Activated naive CD4-positive, alpha-beta T cell treated with anti-CD3 and anti-CD28 coated beads, Interleukin-2, amount 50 U/mL, for 72 hours (primary cell): ENCODE data around the gene BCL7A. TPM values are rescaled to one million over a fixed set of nuclear protein-coding genes. Genes with fewer than 3 reads are reported as not detected.

Experiments
- ATAC-seq, 2 donors: fragments of 150-1000 bp; cut with Tn5 transposase; 2 replicates each; pipeline ENCODE4 v1.10.0; 2021; ENCODE audit warnings: mild to moderate bottlenecking in 2 of 2, moderate library complexity in 2 of 2
- DNase-seq, 2 donors: peaks; one replicate each; pipeline ENCODE4 v3.0.0; 2021 to 2022; ENCODE audit warnings: low spot score in 2 of 2
- H3K27ac Mint-ChIP-seq, 2 donors: one replicate each; pipeline ENCODE4 v1.8.0; 2022; ENCODE audit warnings: mild to moderate bottlenecking in 2 of 2, mixed read lengths in 2 of 2
- H3K36me3 Mint-ChIP-seq, 2 donors: one replicate each; pipeline ENCODE4 v1.8.0; 2022; ENCODE audit warnings: mixed read lengths in 2 of 2
- H3K9me3 Mint-ChIP-seq, 2 donors: one replicate each; pipeline ENCODE4 v1.8.0; 2022; ENCODE audit warnings: mixed read lengths in 2 of 2
- total RNA-seq, 2 donors: library from RNA; stranded (reverse); gene quantifications; one replicate each; pipeline ENCODE4 v1.2.3, GENCODE V29; 2022

Gene BCL7A
- total RNA-seq, 2 donors from 2014 or later = 3.3 to 5.8 TPM

DNA sequence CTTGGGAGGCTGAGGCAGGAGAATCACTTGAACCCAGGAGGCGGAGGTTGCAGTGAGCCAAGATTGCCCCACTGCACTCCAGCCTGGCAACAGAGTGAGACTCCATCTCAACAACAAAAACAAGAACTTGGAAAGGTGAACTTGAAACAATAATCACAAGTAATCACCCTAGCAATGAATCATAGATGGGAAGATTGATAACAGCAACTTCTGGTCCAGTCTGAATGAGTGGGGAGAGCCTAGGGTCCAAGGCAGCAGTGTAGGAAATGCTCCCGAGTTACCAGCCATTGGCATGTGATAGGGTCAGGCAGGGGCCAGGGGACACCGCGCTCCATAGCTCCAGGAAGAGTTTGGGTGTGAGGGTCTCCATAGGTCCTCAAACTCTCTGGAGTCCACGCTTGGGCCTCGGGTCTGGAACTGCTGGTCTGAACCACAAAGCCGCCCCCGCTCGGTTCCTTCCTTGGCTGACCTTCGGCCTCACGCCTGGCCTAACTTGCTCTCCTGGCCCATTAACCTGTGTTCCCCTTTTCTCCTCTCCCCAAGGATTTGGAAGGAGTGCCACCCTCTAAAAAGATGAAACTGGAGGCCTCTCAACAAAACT lies 37.0 kb downstream of the BCL7A start:
- no peak for ATAC-seq
- no peak for DNase-seq
- Mint-ChIP-seq H3K36me3 (no peaks in the 10 kb centered on the region), H3K9me3 (no peaks in the 10 kb centered on the region), H3K27ac (peak overlapping the region in 1 of 2 donors; percentile 10)

DNA sequence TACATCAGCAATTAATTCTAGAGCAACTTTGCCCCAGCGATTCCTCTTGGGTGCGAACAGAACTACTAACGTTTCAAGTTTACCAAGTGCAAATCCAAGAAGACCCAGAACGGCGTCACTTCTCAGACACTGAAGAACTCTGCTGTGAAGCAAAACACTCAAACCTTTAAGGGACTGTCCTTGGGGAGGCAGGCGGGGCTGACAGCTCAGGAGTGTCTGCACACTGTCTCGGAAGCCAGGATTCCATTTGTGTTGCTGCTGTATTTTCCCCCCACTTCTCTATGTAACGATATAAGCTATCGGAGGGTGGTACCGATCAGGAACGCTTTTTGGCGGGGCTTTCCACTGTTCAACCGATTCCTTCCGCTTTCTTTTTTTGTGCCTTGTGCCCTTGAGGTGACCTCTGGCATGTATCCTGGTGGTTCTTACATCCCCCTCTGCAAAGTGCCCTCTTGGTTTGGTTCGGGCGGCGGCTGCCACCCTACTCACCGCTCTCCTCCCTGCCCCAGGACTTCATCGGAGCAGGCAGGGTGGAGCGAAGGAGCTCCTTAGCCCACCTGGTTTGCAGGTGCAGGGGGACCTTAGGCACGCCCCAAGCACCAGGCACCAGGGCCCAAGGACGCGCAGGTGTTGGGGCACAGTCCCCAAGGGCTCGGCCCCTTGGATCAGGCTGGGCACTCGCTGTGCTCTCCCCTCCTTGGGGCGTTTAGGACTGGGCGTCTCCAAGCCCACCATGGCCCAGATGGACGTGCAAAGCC lies 37.7 kb downstream of the BCL7A start:
- ATAC-seq = no peak
- Mint-ChIP-seq H3K36me3 (no peaks in the 10 kb centered on the region), H3K9me3 (no peaks in the 10 kb centered on the region), H3K27ac (no peak overlapping the region)
- DNase-seq = no peak

DNA sequence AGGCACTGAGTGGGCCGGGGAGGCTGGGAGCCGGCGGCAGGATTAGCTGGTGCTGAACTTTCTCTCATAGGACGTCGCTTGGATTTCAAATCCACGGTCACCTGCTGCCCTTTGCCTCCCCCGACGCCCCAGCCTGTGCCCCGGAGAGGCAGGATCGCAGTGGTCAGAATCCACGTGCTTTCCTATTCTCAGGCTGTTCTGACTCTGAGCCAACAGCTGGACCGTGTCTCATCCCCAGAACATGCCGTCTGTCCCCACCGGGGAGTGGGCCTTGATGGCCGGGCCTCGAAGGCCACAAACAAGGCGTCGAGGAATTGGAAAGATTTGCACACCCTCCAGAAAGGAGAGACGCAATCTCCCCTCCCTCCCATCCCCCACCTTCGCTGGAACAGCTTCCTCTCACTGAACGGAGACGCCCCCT lies 38.4 kb downstream of the BCL7A start:
- no peak overlapping the region for H3K27ac Mint-ChIP-seq
- ATAC-seq (no peak), DNase-seq (no peak)
- H3K36me3 Mint-ChIP-seq = no peaks in the 10 kb centered on the region
- H3K9me3 Mint-ChIP-seq = no peaks in the 10 kb centered on the region

DNA sequence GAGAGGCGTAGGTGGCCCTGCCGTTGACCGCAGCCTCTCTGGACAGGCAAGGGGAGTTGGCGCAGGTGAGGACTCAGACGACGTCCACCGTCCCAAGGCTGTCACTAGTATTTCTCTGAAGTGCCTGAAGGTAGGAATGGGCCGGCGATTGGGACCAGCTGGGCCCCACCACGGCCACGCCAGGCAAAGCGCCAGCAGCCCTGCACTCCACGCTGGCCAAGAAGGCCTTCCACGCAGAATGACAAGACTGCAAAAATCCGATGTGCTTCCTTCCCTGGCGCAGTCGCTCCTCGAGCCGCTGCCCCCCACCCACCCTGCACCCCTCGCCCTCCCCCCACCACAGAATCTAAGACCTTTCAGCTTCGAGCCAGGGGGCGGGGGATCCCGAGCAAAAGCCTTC lies 39.6 kb downstream of the BCL7A start:
- H3K9me3 Mint-ChIP-seq = no peaks in the 10 kb centered on the region
- ATAC-seq = no peak
- no peaks in the 10 kb centered on the region for H3K36me3 Mint-ChIP-seq
- no peak for DNase-seq
- no peak overlapping the region for H3K27ac Mint-ChIP-seq

DNA sequence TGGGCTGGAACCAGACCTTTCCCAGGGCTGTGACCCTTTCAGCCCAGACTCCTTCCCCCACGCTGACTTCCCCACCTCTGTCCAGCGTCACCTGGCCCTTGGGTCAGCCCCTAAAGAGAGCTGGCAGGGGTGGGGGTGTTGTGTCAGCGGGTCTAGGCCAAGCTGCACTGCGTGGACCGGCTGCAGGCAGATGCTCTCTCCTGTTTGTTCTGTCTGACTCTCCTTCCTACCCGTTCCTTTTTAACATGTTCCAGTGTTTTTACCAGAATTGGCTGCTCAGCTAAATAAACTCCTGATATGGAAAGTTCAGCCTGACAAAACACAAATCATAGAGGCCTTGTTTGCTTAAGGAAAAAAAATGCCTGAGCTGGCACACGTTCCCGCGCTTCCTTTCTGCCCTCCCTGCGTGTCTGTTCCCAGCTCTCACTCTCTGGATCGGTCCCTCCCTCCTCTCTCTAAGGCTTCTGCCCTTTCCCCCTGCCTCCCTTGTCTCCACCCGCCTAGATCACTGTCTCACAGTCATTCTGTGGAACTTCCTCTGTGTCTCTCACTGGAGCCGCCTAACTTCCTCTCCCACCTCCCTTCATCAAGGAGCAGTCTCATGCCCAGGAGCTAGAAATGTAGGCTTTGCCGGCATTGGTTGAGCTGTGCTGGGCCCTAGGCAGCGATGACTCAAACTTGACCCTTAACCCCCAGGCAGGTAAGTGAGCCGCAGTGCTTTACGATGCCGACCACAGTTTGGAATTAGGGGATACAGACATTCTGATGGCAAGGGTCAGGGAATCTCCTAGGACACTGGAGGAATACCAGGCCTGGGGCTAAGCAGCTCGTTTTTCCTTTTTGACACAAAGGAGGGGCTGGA lies 41.4 kb downstream of the BCL7A start:
- Mint-ChIP-seq H3K9me3 (no peaks in the 10 kb centered on the region), H3K36me3 (no peaks in the 10 kb centered on the region), H3K27ac (peak overlapping the region; percentile 17 to 22)
- ATAC-seq = no peak
- no peak for DNase-seq

DNA sequence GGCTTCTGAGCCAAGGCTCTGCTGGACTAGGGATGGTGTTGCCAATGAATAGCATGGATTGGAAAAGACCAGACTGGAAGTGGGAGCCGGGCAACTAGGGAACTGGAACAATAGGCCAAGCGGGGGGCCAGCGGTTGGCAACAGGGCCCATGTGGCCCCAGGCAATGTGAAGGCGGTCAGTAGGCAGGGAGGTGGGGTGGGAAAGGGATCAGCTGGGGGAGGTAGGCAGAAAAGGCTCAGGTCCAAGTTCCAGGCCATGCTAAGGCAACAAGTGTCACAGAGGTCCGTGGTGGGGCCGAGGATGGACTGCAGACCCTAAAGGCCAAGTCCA lies 42.0 kb downstream of the BCL7A start:
- ATAC-seq (no peak), DNase-seq (no peak)
- Mint-ChIP-seq H3K9me3 (no peaks in the 10 kb centered on the region), H3K36me3 (no peaks in the 10 kb centered on the region), H3K27ac (no peak overlapping the region)

DNA sequence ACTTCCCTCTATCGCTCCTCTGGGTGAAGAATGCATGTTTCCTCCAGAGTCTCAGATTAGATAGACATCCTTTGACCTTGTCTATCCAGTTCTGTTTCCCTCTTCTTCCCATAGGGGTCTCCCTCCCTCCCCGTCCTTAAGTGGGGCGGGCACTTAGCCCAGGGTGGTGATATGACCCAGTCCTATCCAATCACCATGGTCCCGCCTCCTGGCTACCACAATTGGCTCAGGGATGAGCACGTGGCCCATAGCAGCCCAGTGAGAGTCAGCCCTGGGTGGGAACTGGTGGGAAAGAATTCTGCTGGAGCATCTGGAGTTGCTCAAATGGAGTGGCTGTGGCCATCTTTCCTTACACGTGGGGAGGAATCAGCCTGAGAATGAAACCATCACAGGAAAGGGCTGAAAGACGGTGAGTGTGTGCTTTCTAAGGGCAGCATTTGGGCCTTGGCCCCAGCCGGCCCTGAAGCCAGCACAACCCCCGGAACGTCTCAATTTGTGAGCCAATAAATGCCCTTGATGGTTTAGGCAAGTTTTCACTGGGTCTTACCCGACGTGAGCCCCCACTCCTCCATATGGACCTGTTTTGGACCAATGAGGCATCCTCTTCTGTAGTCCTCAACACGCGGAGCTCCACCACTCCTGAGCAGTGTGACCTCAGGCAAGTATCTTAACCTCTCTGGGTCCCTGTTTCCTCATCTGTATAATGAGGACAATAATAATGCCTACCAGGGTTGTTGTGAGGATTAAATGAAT lies 42.5 kb downstream of the BCL7A start:
- DNase-seq (peak in 1 of 2 donors; percentile 35), ATAC-seq (peak; percentile 79 to 85)
- Mint-ChIP-seq H3K36me3 (no peaks in the 10 kb centered on the region), H3K9me3 (no peaks in the 10 kb centered on the region), H3K27ac (no peak overlapping the region)

DNA sequence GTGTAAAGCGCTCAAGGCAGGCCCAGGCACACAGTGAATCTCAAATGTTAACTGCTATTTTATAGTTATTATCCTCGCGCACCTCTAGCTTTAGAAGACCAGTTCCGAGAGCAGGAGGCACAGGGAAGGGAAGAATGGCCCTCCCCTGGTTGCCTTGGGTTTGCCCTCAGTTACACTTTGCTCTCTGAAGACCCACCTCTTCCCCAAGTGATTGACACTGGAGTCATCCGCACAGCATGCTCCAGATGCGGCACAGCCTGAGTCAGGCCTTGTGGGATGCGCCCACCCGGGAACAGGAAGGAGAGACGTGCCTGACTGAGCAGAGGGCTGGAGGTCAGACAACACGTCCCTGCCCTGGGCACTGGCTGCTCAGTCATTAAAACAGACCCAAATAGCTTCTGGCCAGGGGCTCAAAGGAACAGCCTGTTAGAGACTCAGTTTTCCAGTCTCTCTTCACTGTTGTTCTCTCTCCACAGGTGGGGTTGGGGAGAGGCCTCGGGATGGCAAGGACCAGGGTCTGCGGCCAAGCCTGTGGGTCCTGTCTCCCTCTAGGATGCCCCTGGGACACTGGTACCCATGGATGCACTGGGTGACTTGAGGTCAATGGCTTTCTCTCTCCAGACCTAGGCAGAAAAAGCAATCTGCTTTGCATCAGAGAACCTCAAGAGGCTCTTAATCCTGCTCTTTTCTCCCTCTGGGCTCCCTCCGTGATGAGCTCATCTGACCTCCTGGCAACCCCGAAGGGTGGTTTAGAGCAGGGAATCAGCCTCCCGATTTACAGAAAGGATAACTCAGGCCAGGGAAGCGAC lies 43.3 kb downstream of the BCL7A start:
- Mint-ChIP-seq H3K36me3 (no peaks in the 10 kb centered on the region), H3K9me3 (no peaks in the 10 kb centered on the region), H3K27ac (no peak overlapping the region)
- DNase-seq = no peak
- no peak for ATAC-seq

DNA sequence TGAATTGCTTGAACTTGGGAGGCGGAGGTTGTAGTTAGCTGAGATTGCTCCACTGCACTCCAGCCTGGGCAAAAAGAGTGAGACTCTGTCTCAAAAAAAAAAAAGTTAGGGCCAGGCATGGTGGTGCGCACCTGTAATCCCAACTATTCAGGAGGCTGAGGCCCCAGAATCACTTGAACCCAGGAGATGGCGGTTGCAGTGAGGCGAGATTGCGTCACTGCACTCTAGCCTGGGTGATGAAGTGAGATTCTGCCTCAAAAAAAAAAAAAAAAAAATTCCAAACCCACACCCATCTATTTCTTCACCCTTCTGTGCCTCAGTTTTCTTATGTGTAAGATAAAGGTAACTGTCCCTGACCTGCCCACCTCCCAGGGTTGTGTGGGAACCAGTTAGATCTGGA lies 45.9 kb downstream of the BCL7A start:
- DNase-seq (no peak), ATAC-seq (peak in 1 of 2 donors; percentile 28)
- Mint-ChIP-seq H3K9me3 (no peaks in the 10 kb centered on the region), H3K27ac (peak overlapping the region in 1 of 2 donors; percentile 76), H3K36me3 (no peaks in the 10 kb centered on the region)

DNA sequence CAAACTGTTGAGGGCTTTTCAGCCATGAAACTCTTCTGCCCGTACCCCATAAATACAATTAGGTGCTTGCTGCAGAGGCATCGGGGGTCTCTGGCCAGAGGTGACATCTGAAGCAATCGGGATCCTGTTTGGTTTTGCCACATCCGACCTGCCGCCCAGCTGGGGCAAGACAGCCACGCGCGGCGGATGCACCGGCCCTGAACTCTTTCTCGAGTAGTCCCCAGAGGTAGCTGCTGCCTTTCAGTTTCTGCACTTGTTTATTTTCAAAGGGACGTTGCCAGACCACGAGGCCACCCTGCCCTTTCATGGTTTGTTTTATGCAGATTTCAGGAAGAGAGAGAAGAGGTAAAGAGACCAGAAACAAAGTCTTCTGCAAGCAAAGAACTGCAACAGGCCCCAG lies 46.3 kb downstream of the BCL7A start:
- DNase-seq (peak in 1 of 2 donors; percentile 40), ATAC-seq (peak; percentile 58 to 59)
- no peaks in the 10 kb centered on the region for H3K36me3 Mint-ChIP-seq
- no peaks in the 10 kb centered on the region for H3K9me3 Mint-ChIP-seq
- peak overlapping the region in 1 of 2 donors; percentile 76 for H3K27ac Mint-ChIP-seq

DNA sequence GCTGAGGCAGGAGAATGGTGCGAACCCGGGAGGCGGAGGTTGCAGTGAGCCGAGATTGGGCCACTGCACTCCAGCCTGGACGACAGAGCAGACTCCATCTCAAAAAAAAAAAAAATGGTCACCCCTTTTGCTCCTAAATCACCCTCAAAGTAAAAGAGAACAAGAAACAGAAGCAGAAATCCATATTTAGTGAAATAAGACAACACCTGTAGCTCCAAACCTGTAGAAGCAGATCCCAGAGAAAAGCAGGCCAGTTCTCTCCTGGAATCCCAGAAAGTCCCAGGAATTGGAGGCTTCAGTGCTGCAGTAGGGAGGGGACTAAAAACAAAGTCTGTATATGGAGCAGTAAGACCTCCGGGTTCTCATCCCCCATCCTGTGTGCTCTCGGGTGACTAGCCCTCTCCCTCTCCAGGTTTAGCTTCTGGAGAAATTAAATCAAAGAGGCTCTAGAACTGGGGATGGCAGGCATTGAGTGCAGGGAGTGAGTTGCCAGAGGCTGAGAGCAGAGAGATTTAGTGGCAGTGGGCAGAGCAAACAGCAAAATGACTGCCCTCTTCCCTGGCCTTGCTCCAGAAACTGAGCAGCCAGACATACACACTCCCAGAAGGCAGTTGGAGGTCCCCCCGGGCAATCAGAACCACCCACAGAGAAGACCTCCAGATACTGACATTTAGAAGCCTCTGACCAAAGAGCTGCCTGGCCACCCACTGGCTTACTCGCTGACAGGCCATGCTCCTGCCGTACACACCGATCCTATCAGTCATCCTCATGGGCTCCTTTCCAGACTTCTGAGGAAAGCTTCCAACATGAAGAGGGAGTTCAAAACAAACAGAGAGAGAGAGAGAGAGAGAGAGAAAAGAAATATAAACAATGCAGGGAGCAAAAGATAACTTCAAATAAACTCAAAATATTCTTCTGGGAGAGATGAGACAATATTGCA lies 50.6 kb downstream of the BCL7A start:
- ATAC-seq (no peak), DNase-seq (no peak)
- no peak overlapping the region for H3K27ac Mint-ChIP-seq
- no peaks in the 10 kb centered on the region for H3K9me3 Mint-ChIP-seq
- no peaks in the 10 kb centered on the region for H3K36me3 Mint-ChIP-seq

DNA sequence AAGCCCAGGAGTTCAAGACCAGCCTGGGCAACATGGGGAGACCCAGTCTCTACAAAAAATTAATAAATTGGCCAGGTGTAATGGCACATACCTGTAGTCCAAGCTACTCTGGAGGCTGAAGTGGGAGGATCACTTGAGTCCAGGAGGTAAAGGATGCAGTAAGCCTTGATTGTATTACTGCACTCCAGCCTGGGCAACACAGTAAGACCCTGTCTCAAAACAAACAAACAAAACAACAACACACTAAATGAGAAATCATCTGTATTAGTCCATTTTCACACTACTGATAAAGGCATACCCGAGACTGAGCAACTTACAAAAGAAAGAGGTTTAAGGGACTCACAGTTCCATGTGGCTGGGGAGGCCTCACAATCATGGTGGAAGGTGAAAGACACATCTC lies 52.1 kb downstream of the BCL7A start:
- Mint-ChIP-seq H3K36me3 (no peaks in the 10 kb centered on the region), H3K9me3 (no peaks in the 10 kb centered on the region), H3K27ac (no peak overlapping the region)
- ATAC-seq = no peak
- DNase-seq = no peak

DNA sequence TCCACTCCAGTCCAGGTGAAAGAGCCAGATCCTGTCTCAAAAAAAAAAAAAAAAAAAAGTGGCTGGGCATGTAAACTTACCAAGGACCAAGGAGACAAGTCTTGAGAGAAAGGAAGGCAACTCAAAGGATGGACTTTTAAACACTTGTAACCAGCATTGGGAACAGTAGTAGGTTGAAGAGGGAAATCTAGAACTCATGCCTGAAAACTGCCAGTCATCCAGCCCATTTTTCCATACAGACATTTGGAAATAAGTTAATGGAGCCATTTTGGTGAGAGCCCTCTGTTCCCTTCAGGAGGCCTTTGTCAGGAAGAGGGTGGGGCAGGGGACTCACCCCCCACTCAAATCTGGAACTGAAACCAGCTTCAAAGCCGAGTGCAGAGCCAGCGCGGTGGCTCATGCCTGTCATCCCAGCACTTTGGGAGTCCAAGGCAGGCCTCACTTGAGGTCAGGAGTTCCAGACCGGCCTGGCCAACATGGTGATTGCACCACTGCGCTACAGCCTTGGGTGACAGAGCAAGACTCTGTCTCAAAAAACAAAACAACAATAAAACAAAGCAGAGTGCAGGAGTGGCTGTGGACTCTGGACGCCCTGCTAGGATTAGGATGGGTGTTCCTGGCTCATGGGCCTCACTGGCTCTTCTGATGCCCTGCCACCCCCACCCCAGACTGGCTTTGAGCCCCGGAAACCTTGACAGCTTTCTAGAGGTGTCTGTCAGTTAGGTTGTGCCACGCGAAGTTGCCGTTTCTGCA lies 55.2 kb downstream of the BCL7A start:
- H3K27ac Mint-ChIP-seq = no peak overlapping the region
- ATAC-seq (no peak), DNase-seq (peak in 1 of 2 donors; percentile 65)
- peaks cover 12 to 15% of the 10 kb centered on the region in 2 donors for H3K36me3 Mint-ChIP-seq
- no peaks in the 10 kb centered on the region for H3K9me3 Mint-ChIP-seq

DNA sequence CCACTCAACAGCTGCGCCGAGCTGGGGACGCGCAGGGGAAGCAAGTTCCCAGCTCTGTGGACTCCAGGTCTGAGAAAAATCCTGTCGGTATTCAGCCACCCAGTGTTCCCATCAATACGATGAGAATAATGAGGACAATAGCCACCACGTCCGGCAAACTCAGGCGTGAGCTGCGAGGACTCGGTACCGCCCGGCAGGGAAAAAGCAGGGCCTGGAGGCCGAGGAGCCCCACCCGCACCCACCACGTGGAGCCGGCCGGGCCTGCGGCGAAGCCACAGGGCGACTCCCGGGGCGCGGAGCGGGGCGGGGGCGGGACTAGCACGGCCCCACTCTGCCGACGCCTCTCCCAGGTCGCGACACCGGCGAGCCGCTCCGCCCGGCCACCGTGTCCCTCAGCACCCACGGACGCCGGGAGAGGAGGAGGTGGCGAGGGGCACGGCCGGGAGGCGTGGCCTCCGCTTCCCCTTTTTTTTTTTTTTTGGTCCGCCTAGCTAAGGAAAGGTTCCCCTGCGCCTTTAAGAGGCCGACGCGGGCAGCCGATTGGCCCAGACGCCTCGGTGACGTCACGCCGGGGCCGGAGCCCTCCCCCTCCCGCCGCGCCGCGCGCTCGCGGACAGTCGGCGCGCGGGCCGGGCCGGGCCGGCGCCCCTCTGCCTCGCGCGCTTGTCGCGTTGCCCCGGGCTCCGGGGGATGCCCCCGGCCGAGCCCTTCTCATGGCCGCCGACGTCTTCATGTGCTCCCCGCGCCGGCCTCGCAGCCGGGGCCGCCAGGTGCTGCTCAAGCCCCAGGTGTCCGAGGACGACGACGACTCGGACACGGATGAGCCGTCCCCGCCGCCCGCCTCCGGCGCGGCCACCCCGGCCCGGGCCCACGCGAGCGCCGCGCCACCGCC lies 56.7 kb downstream of the BCL7A start, which contains the start of gene MLXIP:
TSS of gene MLXIP (plus strand) at position 616 of the 892 bp plus-strand sequence. CDS start at position 714, 98 bp downstream.
- peak; percentile 89 to 91 for DNase-seq
- no peaks in the 10 kb centered on the region for H3K9me3 Mint-ChIP-seq
- peak; percentile 67 to 78 for ATAC-seq
- peak within 1 kb of the TSS; percentile 73 to 91 for H3K27ac Mint-ChIP-seq
- peaks cover 12 to 15% of the 10 kb centered on the region in 2 donors for H3K36me3 Mint-ChIP-seq
